Loucy (cell line): ENCODE data around the gene WARS2.

Source experiments
- H2AFZ ChIP-seq: fragments of 200-600 bp; sonication (generic); 2 replicates; pipeline ENCODE4 v1.6.0; 2016; ENCODE audit warnings: antibody characterized with exemption, mild to moderate bottlenecking, low read length, moderate library complexity
- H3F3A ChIP-seq: fragments of 200-600 bp; 2 replicates; pipeline ENCODE4 v1.6.0; 2016; ENCODE audit warnings: antibody characterized with exemption, low read depth, mild to moderate bottlenecking
- H3K27me3 ChIP-seq: fragments of 200-600 bp; sonication (generic); 2 replicates; pipeline ENCODE4 v1.6.1; 2014; ENCODE audit warnings: low read length, mild to moderate bottlenecking; ENCODE audit not compliant: insufficient read depth, poor library complexity, severe bottlenecking
- H3K36me3 ChIP-seq: fragments of 200-600 bp; sonication (generic); 2 replicates; pipeline ENCODE4 v1.6.1; 2016; ENCODE audit warnings: low read length; ENCODE audit not compliant: insufficient read depth
- H3K4me1 ChIP-seq: fragments of 200-600 bp; sonication (generic); 2 replicates; pipeline ENCODE4 v1.5.1; 2014; ENCODE audit warnings: low read length, mild to moderate bottlenecking; ENCODE audit not compliant: insufficient read depth, poor library complexity, severe bottlenecking
- H3K4me2 ChIP-seq: fragments of 200-600 bp; sonication (generic); 2 replicates; pipeline ENCODE4 v1.6.0; 2014; ENCODE audit warnings: antibody characterized with exemption, low read length, low read depth, mild to moderate bottlenecking; ENCODE audit not compliant: poor library complexity, severe bottlenecking
- H3K4me3 ChIP-seq: fragments of 200-600 bp; sonication (generic); 2 replicates; pipeline ENCODE4 v1.5.1; 2014; ENCODE audit warnings: low read length, mild to moderate bottlenecking, mixed read lengths; ENCODE audit not compliant: poor library complexity, severe bottlenecking
- H3K79me2 ChIP-seq: fragments of 200-600 bp; sonication (generic); 2 replicates; pipeline ENCODE4 v1.6.1; 2014; ENCODE audit warnings: low read length; ENCODE audit not compliant: insufficient read depth
- H3K9ac ChIP-seq: fragments of 200-600 bp; sonication (generic); 2 replicates; pipeline ENCODE4 v1.6.0; 2014; ENCODE audit warnings: mild to moderate bottlenecking, low read depth, low read length, moderate library complexity; ENCODE audit not compliant: poor library complexity, severe bottlenecking
- H3K9me2 ChIP-seq: fragments of 200-600 bp; sonication (generic); replicated peaks from 2 replicates; pipeline ENCODE4 v1.6.1; 2016; ENCODE audit warnings: low read depth, low read length, mixed read lengths
- H3K9me3 ChIP-seq: fragments of 200-600 bp; sonication (generic); 2 replicates; pipeline ENCODE4 v1.6.1; 2014; ENCODE audit warnings: mild to moderate bottlenecking, antibody characterized with exemption, low read length, low read depth; ENCODE audit not compliant: insufficient read depth
- H4K20me1 ChIP-seq: fragments of 200-600 bp; sonication (generic); 2 replicates; pipeline ENCODE4 v1.6.0; 2014; ENCODE audit warnings: antibody characterized with exemption, low read length, mild to moderate bottlenecking; ENCODE audit not compliant: insufficient read depth, poor library complexity, severe bottlenecking
- CTCF ChIP-seq: fragments of 200-600 bp; sonication (generic); conservative IDR thresholded peaks from 2 replicates; pipeline ENCODE4 v1.5.1; 2014; ENCODE audit warnings: mild to moderate bottlenecking, antibody characterized with exemption, low read length
- EZH2phosphoT487 ChIP-seq: fragments of 200-600 bp; IDR thresholded peaks from 2 replicates; pipeline ENCODE4 v1.6.1; 2018; ENCODE audit warnings: antibody characterized with exemption, mild to moderate bottlenecking, moderate library complexity, borderline replicate concordance

The WARS2 gene

DNA sequence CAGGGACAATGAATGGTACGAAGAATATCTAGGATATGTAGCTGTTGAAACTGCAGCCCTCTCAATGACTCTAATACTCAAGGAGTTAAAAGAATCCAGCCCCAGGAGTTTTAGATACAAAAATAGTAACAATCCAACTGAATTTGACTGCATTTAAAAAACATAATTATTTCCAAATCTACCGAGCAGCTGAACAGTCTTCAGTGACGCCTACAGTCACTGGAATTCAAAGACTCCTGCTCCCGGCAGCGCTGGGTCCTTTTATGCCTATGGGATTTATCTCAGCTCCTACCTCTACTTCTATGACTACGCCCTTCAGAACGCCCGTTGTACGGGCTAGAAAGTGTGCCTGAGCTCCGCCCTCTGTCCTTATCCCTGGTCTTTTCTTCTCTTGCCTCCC lies 55.7 kb downstream of the WARS2 start:
- Histone ChIP-seq H3K4me1 (peaks cover 4% of the 10 kb centered on the region), H3K4me2 (no peak overlapping the region), H3K9me2 (no peaks in the 10 kb centered on the region; the same call in 1 of the 2 replicates), H3K9me3 (no peaks in the 10 kb centered on the region), H4K20me1 (no peaks in the 10 kb centered on the region), H3F3A (no peaks in the 10 kb centered on the region), H2AFZ (no peak overlapping the region), H3K4me3 (no peak overlapping the region), H3K79me2 (no peaks in the 10 kb centered on the region), H3K27me3 (no peaks in the 10 kb centered on the region), H3K36me3 (no peaks in the 10 kb centered on the region), H3K9ac (no peak overlapping the region)
- TF ChIP-seq CTCF (no peak), EZH2phosphoT487 (no peak)

DNA sequence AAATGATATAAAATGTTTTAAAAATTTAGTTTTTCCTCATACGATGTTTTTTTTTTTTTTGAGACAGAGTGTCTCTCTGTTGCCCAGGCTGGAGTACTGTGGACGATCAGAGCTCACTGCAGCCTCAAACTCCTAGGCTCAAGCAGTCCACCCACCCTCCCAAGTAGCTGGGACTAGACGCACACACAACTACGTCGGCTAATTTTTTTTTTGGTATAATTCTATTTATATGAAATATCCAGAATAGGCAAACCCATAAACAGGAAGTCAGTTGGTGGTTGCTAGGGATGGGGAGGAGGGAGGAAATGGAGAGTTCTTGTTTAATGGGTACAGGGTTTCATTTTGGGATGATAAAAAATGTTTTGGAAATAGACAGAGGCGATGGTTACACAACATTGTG lies 56.5 kb downstream of the WARS2 start:
- Histone ChIP-seq H3F3A (no peaks in the 10 kb centered on the region), H3K9me2 (no peaks in the 10 kb centered on the region; the same call in 1 of the 2 replicates), H3K79me2 (no peaks in the 10 kb centered on the region), H3K4me2 (no peak overlapping the region), H3K9me3 (no peaks in the 10 kb centered on the region), H2AFZ (no peak overlapping the region), H3K4me3 (no peak overlapping the region), H3K36me3 (no peaks in the 10 kb centered on the region), H3K9ac (no peak overlapping the region), H3K27me3 (no peaks in the 10 kb centered on the region), H3K4me1 (peaks cover 4% of the 10 kb centered on the region), H4K20me1 (no peaks in the 10 kb centered on the region)
- TF ChIP-seq EZH2phosphoT487 (no peak), CTCF (no peak)

- H3F3A ChIP-seq: no peaks in the 10 kb centered on the region
- peaks cover 4% of the 10 kb centered on the region for H3K4me1 ChIP-seq
- no peak overlapping the region for H3K4me3 ChIP-seq
- no peak overlapping the region for H2AFZ ChIP-seq
- no peaks in the 10 kb centered on the region for H3K9me3 ChIP-seq
- H3K4me2 ChIP-seq: no peak overlapping the region
- no peaks in the 10 kb centered on the region for H3K27me3 ChIP-seq
- H4K20me1 ChIP-seq: no peaks in the 10 kb centered on the region
- H3K9me2 ChIP-seq: no peaks in the 10 kb centered on the region; the same call in 1 of the 2 replicates
- no peak for TF ChIP-seq CTCF
- no peak for TF ChIP-seq EZH2phosphoT487
- H3K9ac ChIP-seq: no peak overlapping the region
- H3K36me3 ChIP-seq: no peaks in the 10 kb centered on the region
- no peaks in the 10 kb centered on the region for H3K79me2 ChIP-seq
Measured at GRCh38 chr1:119083479-119083878, 57.0 kb downstream of the WARS2 start.
